HepG2 (cell line): ENCODE results near the gene VAC14. TPM values are rescaled to one million over a fixed set of nuclear protein-coding genes. Genes with fewer than 3 reads are reported as not detected.

Experiments
- ATAC-seq: fragments of 200-7000 bp; cut with Tn5 transposase; 3 replicates; pipeline ENCODE4 v1.9.1; 2020; ENCODE audit warnings: mild to moderate bottlenecking, moderate library complexity
- BruUV-seq: library from RNA; stranded (reverse); fragments of 400-500 nt; replicated peaks from 2 replicates; lab custom pipeline; 2021; lab: Mats Ljungman, UMichigan
- CTCF ChIA-PET: fragments of 300-600 bp; formaldehyde crosslinking; extraction: SDS; loops from one replicate; lab custom pipeline; 2021; ENCODE audit warnings: low total read pairs, inconsistent platforms, low intra/inter-chr PET ratio; lab: Yijun Ruan, JAX
- POLR2A ChIA-PET: fragments of 350-600 bp; sonication (Branson Sonifier 250); formaldehyde crosslinking; loops from one replicate; lab custom pipeline; 2020; ENCODE audit warnings: antibody characterized with exemption, inconsistent platforms; lab: Yijun Ruan, JAX
- DNase-seq: peaks from one replicate; pipeline ENCODE4 v3.0.0-alpha.2; 2015; ENCODE audit warnings: low spot score
- FAIRE-seq: peaks from 3 replicates; lab custom pipeline; 2011; peaks lifted over from hg19 to GRCh38; lab: Jason Lieb, UNC
- H2AFZ ChIP-seq: one replicate; pipeline ENCODE4 v1.6.1; 2011; ENCODE audit warnings: low read length, inconsistent platforms
- H3K27ac ChIP-seq: fragments of 300-600 bp; 3 replicates; pipeline ENCODE4 v1.8.0; 2011; ENCODE audit warnings: mixed run types, mild to moderate bottlenecking, mixed read lengths, low read length, inconsistent platforms; ENCODE audit not compliant: insufficient read depth; ENCODE audit errors: extremely low read length
- H3K27me3 ChIP-seq, 2 experiments: fragments of 200-600 bp in 1 of 2; 2 replicates in 1 of 2; 3 replicates in 1 of 2; pipeline versions ENCODE4 v1.6.0 to v1.8.0; 2011; ENCODE audit warnings: low read length in 2 of 2, mild to moderate bottlenecking in 2 of 2, moderate library complexity in 2 of 2, inconsistent platforms in 1 of 2; ENCODE audit not compliant: insufficient read depth in 2 of 2, control insufficient read depth in 1 of 2
- H3K36me3 ChIP-seq, 2 experiments: fragments of 200-600 bp in 1 of 2; replicated peaks in 1 of 2; 2 replicates in 1 of 2; 3 replicates in 1 of 2; pipeline versions ENCODE4 v1.5.1 to v1.8.0; 2011; ENCODE audit warnings: low read length in 2 of 2, inconsistent platforms in 1 of 2; ENCODE audit not compliant: insufficient read depth in 2 of 2, control insufficient read depth in 1 of 2
- H3K4me1 ChIP-seq: 2 replicates; pipeline ENCODE4 v1.5.1; 2012; ENCODE audit warnings: low read length, inconsistent platforms; ENCODE audit not compliant: insufficient read depth
- H3K4me2 ChIP-seq: 2 replicates; pipeline ENCODE4 v1.6.0; 2011; ENCODE audit warnings: low read depth, low read length, inconsistent platforms
- H3K4me3 ChIP-seq, 3 experiments: fragments of 200-600 bp in 1 of 3; sonication (generic), shearing (Covaris generic) in 1 of 3; replicated peaks in 1 of 3; 2 replicates each; pipeline ENCODE4 v1.5.1; 2011 to 2016; ENCODE audit warnings: low read length in 3 of 3, inconsistent platforms in 2 of 3, low read depth in 2 of 3, mild to moderate bottlenecking in 2 of 3, control low read depth in 1 of 3, mixed read lengths in 1 of 3; ENCODE audit not compliant: insufficient read depth in 1 of 3
- H3K79me2 ChIP-seq: one replicate; pipeline ENCODE4 v1.6.1; 2011; ENCODE audit warnings: low read length, inconsistent platforms; ENCODE audit not compliant: insufficient read depth
- H3K9ac ChIP-seq: 2 replicates; pipeline ENCODE4 v1.6.0; 2011; ENCODE audit warnings: mild to moderate bottlenecking, low read depth, low read length, inconsistent platforms; ENCODE audit not compliant: insufficient read depth
- H3K9me3 ChIP-seq: 2 replicates; pipeline ENCODE4 v1.5.1; 2012; ENCODE audit warnings: mild to moderate bottlenecking, low read length
- H4K20me1 ChIP-seq: 2 replicates; pipeline ENCODE4 v1.6.0; 2011; ENCODE audit warnings: inconsistent platforms, mild to moderate bottlenecking, low read length, moderate library complexity; ENCODE audit not compliant: insufficient read depth
- BCL6 ChIP-seq: IDR thresholded peaks from 2 replicates; pipeline ENCODE4 v1.6.1; 2016; ENCODE audit warnings: missing genetic modification reagents, missing compliant biosample characterization
- GATAD2A ChIP-seq: IDR thresholded peaks from 2 replicates; pipeline ENCODE4 v1.6.1; 2016
- JUNB ChIP-seq: sonication (generic); formaldehyde crosslinking; IDR thresholded peaks from 2 replicates; pipeline ENCODE4 v1.8.0; 2022; ENCODE audit warnings: missing genetic modification reagents, mild to moderate bottlenecking, borderline replicate concordance
- NFATC3 ChIP-seq: sonication (generic); formaldehyde crosslinking; IDR thresholded peaks from 2 replicates; pipeline ENCODE4 v1.5.1; 2020; ENCODE audit warnings: mild to moderate bottlenecking, missing genetic modification reagents
- NFIC ChIP-seq: IDR thresholded peaks from 2 replicates; pipeline ENCODE4 v1.6.1; 2012; ENCODE audit warnings: mild to moderate bottlenecking, low read length, inconsistent platforms
- NR2F2 ChIP-seq: IDR thresholded peaks from 2 replicates; pipeline ENCODE4 v1.6.1; 2012; ENCODE audit warnings: low read depth, inconsistent platforms, borderline replicate concordance
- ZBTB21 ChIP-seq: sonication (generic); formaldehyde crosslinking; IDR thresholded peaks from 2 replicates; pipeline ENCODE4 v1.4.0; 2020; ENCODE audit warnings: missing genetic modification reagents
- ZNF451 ChIP-seq: sonication (generic); formaldehyde crosslinking; IDR thresholded peaks from 2 replicates; pipeline ENCODE4 v1.5.0; 2020; ENCODE audit warnings: mild to moderate bottlenecking, missing genetic modification reagents
- ZNF550 ChIP-seq: sonication (generic); formaldehyde crosslinking; IDR thresholded peaks from 2 replicates; pipeline ENCODE4 v1.4.0; 2020; ENCODE audit warnings: mild to moderate bottlenecking, missing genetic modification reagents, borderline replicate concordance
- ZNF839 ChIP-seq: sonication (generic); formaldehyde crosslinking; IDR thresholded peaks from 2 replicates; pipeline ENCODE4 v1.4.0; 2020; ENCODE audit warnings: missing genetic modification reagents, mild to moderate bottlenecking, borderline replicate concordance
- WGBS: methylation state at CpG from one replicate; pipeline ENCODE4 v1.1.6; 2017; ENCODE audit warnings: low lambda C conversion rate; 5-methylcytosine and 5-hydroxymethylcytosine counted together
- in situ Hi-C: cut with HindIII; loops from 2 replicates; pipeline ENCODE4 v1.10.0; 2017; ENCODE audit warnings: low pct_unique_long_range_greater_than_20kb; ENCODE audit not compliant: extremely low pct_ligation_motif_present
- intact Hi-C: fragments of 100-400 bp; cut with micrococcal nuclease; formaldehyde crosslinking; loops from one replicate; pipeline ENCODE4 v1.10.0; 2022; ENCODE audit not compliant: unreplicated experiment
- polyA plus RNA-seq, 8 experiments: library from polyadenylated mRNA; depleted of rRNA in 3 of 8; stranded (reverse) in 7 of 8; unstranded in 1 of 8; fragments of >200 nt; fragmentation: Illumina TruSeq in 4 of 8; extraction: Trizol in 4 of 8; gene quantifications; 2 replicates each; pipeline versions ENCODE4 v1.2.1 to v1.2.3, GENCODE V29; 2011 to 2016; ENCODE audit warnings: low read depth in 4 of 8, missing spikeins in 1 of 8, mixed read lengths in 1 of 8; ENCODE audit not compliant: insufficient read depth in 1 of 8
- total RNA-seq, 5 experiments: library from RNA; depleted of rRNA; stranded (reverse); fragments of >200 nt; fragmentation: Illumina TruSeq; extraction: Trizol; gene quantifications; 2 replicates each; pipeline ENCODE4 v1.2.3, GENCODE V29; 2016; ENCODE audit warnings: low read depth in 1 of 5
- TF ChIP-seq, protein P1 (sequence below): IDR thresholded peaks from 2 replicates; pipeline ENCODE4 v1.6.1; 2016; ENCODE audit warnings: missing compliant biosample characterization, missing genetic modification reagents, borderline replicate concordance
- TF ChIP-seq, protein P2 (sequence below): IDR thresholded peaks from 2 replicates; pipeline ENCODE4 v1.6.1; 2012; ENCODE audit warnings: inconsistent platforms

Gene VAC14
- total and polyA plus RNA-seq, 2 of the 13 experiments (the other 11 are each of a cell fraction or from before 2014, with no cell fraction given) = 23.5 to 24.6 TPM

DNA sequence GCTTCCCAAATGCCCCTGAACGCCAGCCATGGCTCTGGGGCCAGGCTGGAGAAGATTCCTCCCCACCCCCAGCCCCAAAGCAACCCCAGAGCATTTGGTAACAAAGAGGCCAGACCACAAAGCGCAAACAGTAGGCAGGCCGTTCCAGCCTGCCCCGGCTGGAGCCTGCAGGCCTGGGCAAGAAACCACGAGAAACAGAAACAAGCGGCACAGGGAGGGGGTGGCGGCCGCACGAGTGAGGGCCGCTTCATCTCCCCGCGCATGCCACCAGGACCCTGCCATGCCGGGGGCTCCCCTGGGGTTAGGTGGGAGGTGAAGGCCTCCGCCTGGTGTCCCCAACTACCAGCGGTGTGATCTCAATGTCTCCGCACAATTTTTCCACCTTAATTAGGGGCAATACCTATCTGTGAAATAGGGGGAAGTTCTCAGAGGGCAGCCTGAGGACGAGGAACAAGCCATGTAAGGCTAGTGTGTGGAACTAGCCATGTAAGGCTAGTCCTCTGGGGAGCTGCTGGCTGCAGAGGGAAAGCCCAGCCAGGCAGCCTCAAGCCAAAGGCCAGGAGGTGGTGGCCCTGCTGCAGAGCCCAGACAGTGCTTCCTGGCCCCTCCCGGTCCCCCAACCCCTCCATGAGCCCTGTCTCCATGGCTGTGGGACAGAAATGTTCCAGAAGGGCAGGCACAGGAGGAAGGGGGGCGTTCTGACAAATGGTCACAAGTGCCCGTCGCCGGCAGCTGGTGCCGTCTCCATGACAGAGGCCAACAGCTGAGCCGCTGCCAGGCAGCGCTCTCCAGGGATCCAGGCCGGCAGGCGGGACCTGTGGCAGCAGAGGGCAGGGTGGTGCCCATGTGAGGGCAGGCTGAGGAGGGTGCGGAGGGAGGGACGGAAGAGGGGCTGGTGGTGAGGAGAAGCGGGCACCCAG, 100.6 kb downstream of the VAC14 start:
- Histone ChIP-seq H3K79me2 (no peaks in the 10 kb centered on the region), H4K20me1 (no peaks in the 10 kb centered on the region), H3K36me3 (peaks cover 5 to 8% of the 10 kb centered on the region in 2 experiments; a peak in 2 of 5 replicates), H3K9ac (no peak overlapping the region), H3K4me3 (no peak overlapping the region), H3K4me2 (no peak overlapping the region), H2AFZ (no peak overlapping the region), H3K9me3 (no peaks in the 10 kb centered on the region), H3K27me3 (no peaks in the 10 kb centered on the region), H3K4me1 (peaks cover 55% of the 10 kb centered on the region), H3K27ac (no peak overlapping the region)
- BruUV-seq = no TSS peak
- intact Hi-C loops (no loop called here), in situ Hi-C loops (no loop called here)
- ATAC-seq (no peak), DNase-seq (no peak), FAIRE-seq (no peak)
- TF ChIP-seq NFIC = no peak
- TF ChIP-seq, protein P1, sequence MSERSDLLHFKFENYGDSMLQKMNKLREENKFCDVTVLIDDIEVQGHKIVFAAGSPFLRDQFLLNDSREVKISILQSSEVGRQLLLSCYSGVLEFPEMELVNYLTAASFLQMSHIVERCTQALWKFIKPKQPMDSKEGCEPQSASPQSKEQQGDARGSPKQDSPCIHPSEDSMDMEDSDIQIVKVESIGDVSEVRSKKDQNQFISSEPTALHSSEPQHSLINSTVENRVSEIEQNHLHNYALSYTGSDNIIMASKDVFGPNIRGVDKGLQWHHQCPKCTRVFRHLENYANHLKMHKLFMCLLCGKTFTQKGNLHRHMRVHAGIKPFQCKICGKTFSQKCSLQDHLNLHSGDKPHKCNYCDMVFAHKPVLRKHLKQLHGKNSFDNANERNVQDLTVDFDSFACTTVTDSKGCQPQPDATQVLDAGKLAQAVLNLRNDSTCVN (CRISPR knock-in tag) = no peak
- ChIA-PET POLR2A (interaction anchor here (1.1 kb wide), 1 partner anchor 25 kb away, joined by 3 read pairs; no protein-coding TSS in a partner anchor), CTCF (no interaction called here)
- WGBS = 98% methylated on average over 30 of the region's 30 CpGs

DNA sequence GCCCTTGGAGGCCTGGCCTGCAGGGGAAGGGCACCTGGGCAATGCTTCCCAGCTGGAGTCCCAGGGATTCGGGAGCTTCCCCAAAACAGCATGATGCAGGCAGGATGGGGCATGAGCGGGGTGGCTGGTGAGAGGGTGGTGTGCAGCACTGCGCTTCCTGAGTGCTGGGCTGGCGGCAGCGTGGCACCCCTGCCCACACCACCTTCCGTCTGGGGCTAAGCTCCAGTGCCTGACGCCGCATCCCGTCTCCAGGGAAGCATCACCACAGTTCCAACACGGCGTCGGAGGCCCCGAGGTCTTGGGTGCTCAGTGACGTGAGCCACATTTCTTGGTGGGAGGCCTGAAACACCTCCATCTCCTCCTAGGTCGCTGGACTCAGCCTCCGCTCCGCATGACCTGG, 101.3 kb downstream of the VAC14 start:
- H2AFZ ChIP-seq = no peak overlapping the region
- no TSS peak for BruUV-seq
- CTCF ChIA-PET = no interaction called here
- H3K9me3 ChIP-seq = no peaks in the 10 kb centered on the region
- H3K36me3 ChIP-seq = peaks cover 6 to 8% of the 10 kb centered on the region in 2 experiments; a peak in 2 of 5 replicates
- no peak overlapping the region for H3K9ac ChIP-seq
- FAIRE-seq (no peak), ATAC-seq (no peak), DNase-seq (no peak)
- H3K79me2 ChIP-seq = no peaks in the 10 kb centered on the region
- POLR2A ChIA-PET = no interaction called here
- no peaks in the 10 kb centered on the region for H4K20me1 ChIP-seq
- H3K27me3 ChIP-seq = no peaks in the 10 kb centered on the region
- WGBS = 99% methylated on average over 10 of the region's 17 CpGs
- H3K4me3 ChIP-seq = no peak overlapping the region
- no peak overlapping the region for H3K4me2 ChIP-seq
- in situ Hi-C loops (no loop called here), intact Hi-C loops (no loop called here)
- peaks cover 55% of the 10 kb centered on the region for H3K4me1 ChIP-seq
- H3K27ac ChIP-seq = no peak overlapping the region
- TF ChIP-seq NR2F2 = no peak
- TF ChIP-seq GATAD2A (CRISPR knock-in tag) = no peak
- no peak for TF ChIP-seq ZNF839 (CRISPR knock-in tag)
- no peak for TF ChIP-seq ZNF550 (CRISPR knock-in tag)
- no peak for TF ChIP-seq BCL6 (CRISPR knock-in tag)
- TF ChIP-seq, protein P2, sequence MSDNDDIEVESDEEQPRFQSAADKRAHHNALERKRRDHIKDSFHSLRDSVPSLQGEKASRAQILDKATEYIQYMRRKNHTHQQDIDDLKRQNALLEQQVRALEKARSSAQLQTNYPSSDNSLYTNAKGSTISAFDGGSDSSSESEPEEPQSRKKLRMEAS = no peak
- TF ChIP-seq ZBTB21 (CRISPR knock-in tag) = no peak
- no peak for TF ChIP-seq ZNF451 (CRISPR knock-in tag)
- TF ChIP-seq JUNB (CRISPR knock-in tag) = no peak
- TF ChIP-seq NFATC3 (CRISPR knock-in tag) = no peak
